Activated naive CD8-positive, alpha-beta T cell treated with anti-CD3 and anti-CD28 coated beads, Interleukin-2, amount 10 ng/mL, durations not matched to agents 7 days and 5 days (primary cell): Measurements from ENCODE around the gene WDR89. TPM values are rescaled to one million over a fixed set of nuclear protein-coding genes. Genes with fewer than 3 reads are reported as not detected.
"Not testable (repeated sequence)": the region's sequence is repeated elsewhere in the genome, so short reads cannot be mapped to it uniquely, and the experiment has no call there.

ENCODE experiments used
- ATAC-seq: fragments of 150-1000 bp; cut with Tn5 transposase; one replicate; pipeline ENCODE4 v1.10.0; 2021; ENCODE audit warnings: low read depth, moderate library complexity
- POLR2A ChIA-PET: fragments of 350-600 bp; sonication (Branson Sonifier 250); formaldehyde crosslinking; loops from one replicate; lab custom pipeline; 2021; ENCODE audit warnings: antibody characterized with exemption; lab: Charles Lee
- DNase-seq: peaks from one replicate; pipeline ENCODE4 v3.0.0; 2021
- H3K27ac Mint-ChIP-seq: one replicate; pipeline ENCODE4 v1.8.0; 2022; ENCODE audit warnings: mild to moderate bottlenecking, mixed read lengths
- H3K27me3 Mint-ChIP-seq: one replicate; pipeline ENCODE4 v1.8.0; 2022; ENCODE audit warnings: mild to moderate bottlenecking, moderate library complexity, mixed read lengths
- H3K36me3 Mint-ChIP-seq: one replicate; pipeline ENCODE4 v1.8.0; 2021; ENCODE audit warnings: mild to moderate bottlenecking, mixed read lengths
- H3K4me1 Mint-ChIP-seq: one replicate; pipeline ENCODE4 v1.8.0; 2021; ENCODE audit warnings: mixed read lengths
- H3K4me3 Mint-ChIP-seq: one replicate; pipeline ENCODE4 v1.8.0; 2022; ENCODE audit warnings: mild to moderate bottlenecking, moderate library complexity, mixed read lengths
- H3K9me3 Mint-ChIP-seq: one replicate; pipeline ENCODE4 v1.8.0; 2021; ENCODE audit warnings: mixed read lengths
- total RNA-seq, 2 experiments: library from RNA; stranded (reverse); gene quantifications; one replicate each; pipeline ENCODE4 v1.2.3, GENCODE V29; 2021

The WDR89 gene
- total RNA-seq, 2 experiments from 2014 or later, result 22.7 to 23.1 TPM

DNA sequence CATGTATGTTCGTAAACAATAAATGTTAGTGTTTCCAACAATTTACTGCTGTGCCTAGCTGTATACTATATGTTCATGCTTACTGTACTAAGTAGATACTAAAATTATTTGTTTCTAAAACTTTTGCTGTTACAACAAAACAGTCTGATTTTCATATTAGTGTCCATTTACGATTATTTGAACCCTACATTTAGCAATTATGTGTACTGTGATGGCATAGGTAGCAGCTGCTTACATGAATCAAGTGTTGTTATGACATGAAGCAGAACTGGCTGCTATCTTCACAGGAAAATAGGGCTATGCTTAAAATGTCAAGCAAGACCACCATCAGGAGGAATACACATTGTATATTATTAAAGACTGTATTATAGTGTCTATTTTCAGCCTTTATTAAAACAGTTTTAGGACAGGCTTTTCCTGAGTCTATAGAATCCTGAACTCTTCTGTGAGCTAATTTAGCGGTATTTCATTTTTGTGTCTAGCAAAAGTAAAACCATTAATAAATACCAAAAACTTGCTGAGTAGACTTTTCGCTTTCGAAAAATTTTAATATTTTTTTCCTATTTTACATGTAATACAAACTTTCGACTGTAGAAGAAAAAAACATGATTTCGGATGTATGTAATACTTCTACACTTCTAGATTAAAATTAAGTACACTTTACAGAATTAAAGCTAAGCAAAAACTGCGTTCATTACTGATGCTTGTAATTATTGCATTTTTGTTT lies 1.1 kb upstream of the WDR89 start:
- Mint-ChIP-seq H3K4me1 (peaks cover 21% of the 10 kb centered on the region), H3K36me3 (peaks cover 8% of the 10 kb centered on the region), H3K27me3 (no peaks in the 10 kb centered on the region), H3K27ac (peak overlapping the region; percentile 92), H3K9me3 (no peaks in the 10 kb centered on the region), H3K4me3 (peak overlapping the region; percentile 93)
- no peak for ATAC-seq
- POLR2A ChIA-PET, result interaction anchor here (0.9 to 1.9 kb wide), 8 partner anchors 8 to 860 kb away, joined by 3 to 25 read pairs (median 4); partner anchors contain the start of genes PPP2R5E and SGPP1
- no peak for DNase-seq

GRCh38 chr14:63642229-63642611 lies 549 bp upstream of the WDR89 start:
- Mint-ChIP-seq H3K36me3 (peaks cover 12% of the 10 kb centered on the region), H3K4me1 (peaks cover 21% of the 10 kb centered on the region), H3K27ac (peak overlapping the region; percentile 92), H3K9me3 (no peaks in the 10 kb centered on the region), H3K27me3 (no peaks in the 10 kb centered on the region), H3K4me3 (peak overlapping the region; percentile 93)
- no peak for DNase-seq
- peak; percentile 60 for ATAC-seq
- POLR2A ChIA-PET, result interaction anchor here (0.9 to 1.9 kb wide), 9 partner anchors 9 to 861 kb away, joined by 3 to 25 read pairs (median 4); partner anchors contain the start of genes PPP2R5E and SGPP1

GRCh38 chr14:63638493-63638892 lies 3.2 kb downstream of the WDR89 start:
- POLR2A ChIA-PET, result no interaction called here
- Mint-ChIP-seq H3K4me1 (peaks cover 39% of the 10 kb centered on the region), H3K36me3 (peaks cover 42% of the 10 kb centered on the region)

GRCh38 chr14:63636094-63636635 lies 5.5 kb downstream of the WDR89 start:
- POLR2A ChIA-PET, DNase-seq, H3K4me3 Mint-ChIP-seq, H3K27me3 Mint-ChIP-seq, ATAC-seq: not testable (repeated sequence)
- peaks cover 15% of the 10 kb centered on the region for H3K9me3 Mint-ChIP-seq
- peaks cover 44% of the 10 kb centered on the region for H3K36me3 Mint-ChIP-seq
- peak overlapping the region; percentile 57 for H3K27ac Mint-ChIP-seq
- H3K4me1 Mint-ChIP-seq, result peaks cover 40% of the 10 kb centered on the region

More at GRCh38 chr14:63638493-63638892, 3.2 kb downstream of the WDR89 start:
- Mint-ChIP-seq H3K27me3 (no peaks in the 10 kb centered on the region), H3K4me3 (peak overlapping the region; percentile 24), H3K9me3 (peaks cover 15% of the 10 kb centered on the region), H3K27ac (peak overlapping the region; percentile 21)
- ATAC-seq, result no peak
- no peak for DNase-seq

DNA sequence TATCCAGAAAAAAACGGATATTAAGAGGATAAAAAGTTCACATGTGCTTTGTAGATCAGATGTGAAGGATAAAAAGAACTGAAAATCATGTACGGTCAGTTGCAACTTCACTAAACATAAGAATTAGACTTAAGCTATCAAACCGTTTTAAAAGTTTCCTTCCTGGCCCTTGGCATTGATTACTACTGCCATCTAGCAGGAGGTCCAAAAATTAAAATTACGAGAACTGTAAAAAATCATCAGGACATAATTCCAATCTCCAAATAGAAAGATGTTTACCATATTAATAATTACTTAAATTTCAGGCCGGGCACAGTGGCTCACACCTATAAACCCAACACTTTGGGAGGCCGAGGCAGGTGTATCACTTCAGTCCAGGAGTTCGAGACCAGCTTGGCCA lies 7.9 kb downstream of the WDR89 start:
- no peak overlapping the region for H3K27ac Mint-ChIP-seq
- POLR2A ChIA-PET, result interaction anchor here (0.6 kb wide), 1 partner anchor 123 kb away, joined by 3 read pairs; no protein-coding TSS in a partner anchor
- no peaks in the 10 kb centered on the region for H3K27me3 Mint-ChIP-seq
- peaks cover 29% of the 10 kb centered on the region for H3K4me1 Mint-ChIP-seq
- DNase-seq (no peak), ATAC-seq (no peak)
- peaks cover 45% of the 10 kb centered on the region for H3K36me3 Mint-ChIP-seq
- H3K9me3 Mint-ChIP-seq, result peaks cover 15% of the 10 kb centered on the region
- H3K4me3 Mint-ChIP-seq, result no peak overlapping the region

DNA sequence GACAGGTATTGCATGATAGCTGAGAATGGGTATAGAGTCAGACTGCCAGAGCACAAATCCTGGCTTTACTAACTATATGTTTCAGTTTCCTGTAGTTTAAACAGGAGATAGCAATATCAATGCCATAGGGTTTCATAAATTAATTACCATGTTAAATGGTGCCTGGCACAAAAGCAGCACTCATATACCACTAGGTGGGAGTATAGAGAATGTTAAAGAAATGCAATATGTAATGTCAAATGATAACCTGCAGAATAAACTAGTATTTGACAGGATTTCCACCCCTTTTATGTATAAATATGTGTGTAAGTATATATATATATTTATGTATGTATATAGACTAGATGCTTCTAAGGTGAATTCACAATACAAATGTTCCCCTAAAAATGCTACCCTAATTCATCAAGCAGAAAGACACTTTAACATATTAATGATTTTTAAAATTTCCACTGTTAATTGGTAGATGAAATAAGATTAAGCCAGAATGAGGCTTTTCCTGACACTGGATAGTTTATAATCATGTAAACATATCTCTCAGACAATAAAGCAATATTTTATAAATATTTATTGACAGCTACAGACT lies 8.6 kb downstream of the WDR89 start:
- H3K36me3 Mint-ChIP-seq, result peaks cover 41% of the 10 kb centered on the region
- ATAC-seq (peak; percentile 74), DNase-seq (no peak)
- H3K27me3 Mint-ChIP-seq, result no peaks in the 10 kb centered on the region
- H3K27ac Mint-ChIP-seq, result no peak overlapping the region
- H3K4me3 Mint-ChIP-seq, result no peak overlapping the region
- H3K9me3 Mint-ChIP-seq, result peaks cover 15% of the 10 kb centered on the region
- POLR2A ChIA-PET, result no interaction called here
- H3K4me1 Mint-ChIP-seq, result peaks cover 26% of the 10 kb centered on the region

DNA sequence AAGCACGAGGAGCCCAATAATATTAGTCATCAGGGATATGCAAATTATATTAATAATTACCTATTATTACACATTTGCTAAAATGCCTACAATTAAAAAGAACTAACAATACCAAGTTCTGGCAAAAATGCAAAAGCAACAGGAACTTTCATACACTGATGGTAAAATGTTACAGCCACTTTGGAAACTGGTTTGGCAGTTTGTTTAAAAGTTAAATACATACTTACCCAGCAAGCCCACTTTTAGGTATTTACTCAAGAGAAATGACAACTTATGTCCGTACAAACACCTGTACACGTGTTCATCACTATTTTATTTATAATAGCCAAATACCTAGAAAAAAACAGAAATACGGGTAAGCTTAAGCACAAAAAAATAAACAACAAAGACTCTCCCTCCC lies 17.0 kb downstream of the WDR89 start:
- DNase-seq (no peak), ATAC-seq (no peak)
- Mint-ChIP-seq H3K4me1 (peaks cover 5% of the 10 kb centered on the region), H3K4me3 (no peak overlapping the region), H3K36me3 (peaks cover 29% of the 10 kb centered on the region), H3K27ac (no peak overlapping the region), H3K9me3 (no peaks in the 10 kb centered on the region), H3K27me3 (no peaks in the 10 kb centered on the region)
- POLR2A ChIA-PET, result no interaction called here

- DNase-seq (no peak), ATAC-seq (no peak)
- H3K4me3 Mint-ChIP-seq, result no peak overlapping the region
- H3K4me1 Mint-ChIP-seq, result peaks cover 3% of the 10 kb centered on the region
- no peaks in the 10 kb centered on the region for H3K27me3 Mint-ChIP-seq
- peaks cover 28% of the 10 kb centered on the region for H3K36me3 Mint-ChIP-seq
- POLR2A ChIA-PET, result interaction anchor here (0.5 kb wide), 1 partner anchor 881 kb away, joined by 3 read pairs; no protein-coding TSS in a partner anchor
- H3K27ac Mint-ChIP-seq, result no peak overlapping the region
- H3K9me3 Mint-ChIP-seq, result no peaks in the 10 kb centered on the region
Observed at GRCh38 chr14:63624203-63624602, 17.5 kb downstream of the WDR89 start.

- DNase-seq, H3K27ac Mint-ChIP-seq, H3K27me3 Mint-ChIP-seq, H3K9me3 Mint-ChIP-seq, H3K4me1 Mint-ChIP-seq, ATAC-seq, POLR2A ChIA-PET, H3K4me3 Mint-ChIP-seq: not testable (repeated sequence)
- H3K36me3 Mint-ChIP-seq, result peaks cover 33% of the 10 kb centered on the region
Observed at GRCh38 chr14:63621975-63622374, 19.7 kb downstream of the WDR89 start.

- ATAC-seq, result no peak
- Mint-ChIP-seq H3K9me3 (no peaks in the 10 kb centered on the region), H3K4me1 (peaks cover 20% of the 10 kb centered on the region), H3K27me3 (no peaks in the 10 kb centered on the region), H3K27ac (no peak overlapping the region), H3K36me3 (peaks cover 33% of the 10 kb centered on the region), H3K4me3 (no peak overlapping the region)
- POLR2A ChIA-PET, result interaction anchor here (0.7 kb wide), 1 partner anchor 186 kb away, joined by 4 read pairs; no protein-coding TSS in a partner anchor
- DNase-seq, result no peak
Observed at GRCh38 chr14:63616015-63616414, 25.7 kb downstream of the WDR89 start.

- H3K36me3 Mint-ChIP-seq, result peaks cover 32% of the 10 kb centered on the region
- DNase-seq, result no peak
- no peak overlapping the region for H3K4me3 Mint-ChIP-seq
- POLR2A ChIA-PET, result no interaction called here
- H3K27me3 Mint-ChIP-seq, result no peaks in the 10 kb centered on the region
- H3K27ac Mint-ChIP-seq, result no peak overlapping the region
- peaks cover 2% of the 10 kb centered on the region for H3K9me3 Mint-ChIP-seq
- H3K4me1 Mint-ChIP-seq, result peaks cover 17% of the 10 kb centered on the region
- no peak for ATAC-seq
Observed at GRCh38 chr14:63614679-63615363, 26.9 kb downstream of the WDR89 start.

- DNase-seq (no peak), ATAC-seq (no peak)
- no peak overlapping the region for H3K4me3 Mint-ChIP-seq
- H3K27me3 Mint-ChIP-seq, result no peaks in the 10 kb centered on the region
- peaks cover 28% of the 10 kb centered on the region for H3K36me3 Mint-ChIP-seq
- POLR2A ChIA-PET, result no interaction called here
- no peak overlapping the region for H3K27ac Mint-ChIP-seq
- peaks cover 5% of the 10 kb centered on the region for H3K4me1 Mint-ChIP-seq
- peaks cover 2% of the 10 kb centered on the region for H3K9me3 Mint-ChIP-seq
Observed at GRCh38 chr14:63611078-63611477, 30.6 kb downstream of the WDR89 start.

GRCh38 chr14:63605041-63605532 lies 36.6 kb downstream of the WDR89 start:
- Mint-ChIP-seq H3K36me3 (peaks cover 34% of the 10 kb centered on the region), H3K27ac (no peak overlapping the region), H3K4me3 (no peak overlapping the region), H3K4me1 (peaks cover 4% of the 10 kb centered on the region), H3K27me3 (no peaks in the 10 kb centered on the region), H3K9me3 (no peaks in the 10 kb centered on the region)
- DNase-seq (no peak), ATAC-seq (no peak)
- POLR2A ChIA-PET, result interaction anchor here (0.6 kb wide), 1 partner anchor 211 kb away, joined by 3 read pairs; no protein-coding TSS in a partner anchor
